Activated CD4-positive, CD25-positive, alpha-beta regulatory T cell (primary cell): ENCODE results near the gene ALDH2.
"Not testable (repeated sequence)": the region's sequence is repeated elsewhere in the genome, so short reads cannot be mapped to it uniquely, and the experiment has no call there.

Source experiments
- DNase-seq, 4 experiments: peaks; one replicate each; lab custom pipeline; 2025; lab: John Stamatoyannopoulos, UW

ALDH2 gene

GRCh38 chr12:111759271-111759670 is 7.5 kb upstream of the ALDH2 start:
- no peak for DNase-seq

- DNase-seq: no peak
These were observed 6.7 kb upstream of the ALDH2 start for GRCh38 chr12:111759991-111760390.

- no peak for DNase-seq
These were observed 5.6 kb upstream of the ALDH2 start for GRCh38 chr12:111761099-111761498.

DNA sequence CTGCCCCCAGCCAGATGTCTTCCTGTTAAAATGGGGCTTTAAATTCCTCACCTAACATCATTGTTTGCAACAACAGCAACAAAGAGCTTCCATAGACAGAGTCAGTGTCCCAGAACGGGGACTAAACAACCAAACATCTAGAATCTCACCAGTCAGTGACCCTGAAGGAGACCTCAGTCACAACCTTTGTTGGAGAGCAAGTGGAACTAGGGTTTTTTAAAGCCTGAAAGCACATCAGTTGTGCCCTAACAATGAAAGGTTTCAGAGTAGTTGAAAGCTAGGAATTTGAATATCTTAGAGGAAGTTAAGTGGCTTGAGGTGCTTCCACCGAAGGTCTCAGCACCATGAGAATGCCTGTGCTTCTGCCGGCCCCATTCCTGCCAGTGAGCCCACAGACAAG is 5.0 kb upstream of the ALDH2 start:
- no peak for DNase-seq

DNA sequence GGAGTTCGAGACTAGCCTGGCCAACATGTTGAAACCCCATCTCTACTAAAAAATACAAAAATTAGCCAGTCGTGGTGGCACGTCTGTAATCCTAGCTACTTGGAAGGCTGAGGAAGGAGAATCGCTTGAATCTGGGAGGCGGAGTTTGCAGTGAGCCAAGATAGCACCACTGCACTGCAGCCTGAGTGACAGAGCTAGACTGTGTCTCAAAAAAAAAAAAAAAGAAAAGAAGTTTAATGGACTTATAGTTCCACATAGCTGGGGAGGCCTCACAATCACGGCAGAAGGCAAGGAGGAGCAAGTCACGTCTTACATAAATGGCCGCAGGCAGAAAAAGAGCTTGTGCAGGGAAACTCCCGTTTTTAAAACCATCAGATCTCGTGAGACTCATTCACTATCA is 3.2 kb upstream of the ALDH2 start:
- DNase-seq: not testable (repeated sequence)

- DNase-seq: no peak
These were observed 2.5 kb upstream of the ALDH2 start for GRCh38 chr12:111764120-111764821.

GRCh38 chr12:111767362-111768158 is 827 bp downstream of the ALDH2 start:
- DNase-seq: no peak

DNA sequence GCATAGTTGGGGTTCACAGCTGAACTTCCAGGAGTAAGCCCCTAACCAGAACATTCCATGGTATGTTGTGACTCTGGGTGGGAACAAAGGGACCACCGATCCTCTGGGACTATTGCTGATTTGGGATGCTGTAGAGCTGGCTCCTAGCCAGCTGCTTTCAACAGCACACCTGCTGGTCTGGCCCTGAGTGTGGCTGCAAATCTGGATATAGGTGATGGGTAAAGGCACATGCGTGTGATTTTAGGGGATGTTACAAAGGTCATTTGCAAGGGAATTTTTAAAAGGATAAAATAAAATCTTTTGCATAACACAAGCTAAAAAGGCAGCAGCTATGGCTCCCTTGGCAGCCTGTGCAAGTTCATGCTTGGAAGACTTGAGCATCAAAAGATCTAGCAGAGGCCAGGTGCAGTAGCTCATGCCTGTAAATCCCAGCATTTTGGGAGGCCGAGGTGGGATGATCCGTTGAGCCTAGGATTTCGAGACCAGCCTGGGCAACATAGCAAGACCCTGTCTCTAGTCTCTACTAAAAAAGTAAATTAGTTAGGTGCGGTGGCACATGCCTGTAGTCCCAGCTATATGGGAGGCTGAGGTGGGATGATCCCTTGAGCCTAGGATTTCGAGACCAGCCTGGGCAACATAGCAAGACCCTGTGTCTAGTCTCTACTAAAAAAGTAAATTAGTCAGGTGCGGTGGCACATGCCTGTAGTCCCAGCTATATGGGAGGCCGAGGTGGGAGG is 1.6 kb downstream of the ALDH2 start:
- DNase-seq: no peak

DNA sequence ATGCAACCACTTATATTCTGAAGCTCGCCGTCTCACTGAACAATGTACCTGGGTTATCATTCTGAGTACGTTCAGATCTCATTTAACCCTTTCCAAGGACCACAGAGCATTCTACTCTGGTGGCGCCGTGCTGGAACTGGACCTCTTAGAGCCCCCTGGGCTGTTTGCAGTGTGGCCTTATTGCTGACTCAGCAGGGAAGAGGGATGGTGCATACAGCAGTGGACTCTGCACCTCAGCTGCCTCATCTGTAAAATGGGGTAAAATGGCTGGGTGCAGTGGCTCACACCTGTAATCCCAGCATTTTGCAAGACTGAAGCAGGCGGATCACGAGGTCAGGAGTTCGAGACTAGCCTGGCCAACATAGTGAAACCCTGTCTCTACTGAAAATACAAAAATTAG is 2.9 kb downstream of the ALDH2 start:
- no peak for DNase-seq

DNA sequence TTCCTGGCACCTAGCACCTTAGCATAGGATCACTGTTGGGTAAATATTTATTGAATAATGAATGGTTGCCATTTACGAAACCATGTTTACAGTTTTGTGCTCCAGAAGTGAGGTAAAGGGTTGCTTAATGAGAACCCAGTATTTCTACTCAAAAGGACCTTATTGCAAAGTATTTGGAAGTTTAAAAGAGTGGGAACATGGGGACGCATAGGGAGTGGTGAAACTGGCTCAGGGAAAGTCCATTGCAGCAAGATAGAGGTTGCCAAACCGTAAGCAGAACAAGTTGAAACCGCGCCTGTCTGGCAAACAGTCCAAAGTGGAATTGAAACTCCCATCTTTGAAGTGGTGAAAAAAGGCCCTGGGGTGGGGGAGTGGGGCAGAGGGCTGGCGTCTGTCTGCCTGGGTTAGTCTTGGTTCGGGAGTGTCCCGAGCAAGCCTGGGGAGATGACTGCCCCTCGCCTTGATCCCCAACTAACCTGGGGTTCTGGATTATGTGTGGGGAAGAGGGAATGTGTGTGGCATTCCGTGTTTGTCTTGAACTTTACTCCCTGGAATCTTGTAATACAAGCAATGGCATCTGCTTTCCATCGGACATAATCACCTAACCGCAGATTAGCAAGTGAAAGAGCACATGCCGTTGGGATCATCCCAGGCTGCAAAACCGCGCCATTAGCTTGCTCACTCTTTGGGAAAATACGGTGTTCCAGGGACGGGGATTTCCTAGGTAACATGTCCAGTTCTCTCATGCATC is 7.2 kb downstream of the ALDH2 start:
- DNase-seq: no peak

- DNase-seq: no peak
These were observed 8.8 kb downstream of the ALDH2 start for GRCh38 chr12:111775205-111776193.

- no peak for DNase-seq
These were observed 10.2 kb downstream of the ALDH2 start for GRCh38 chr12:111776836-111777344.

- DNase-seq: no peak
These were observed 10.8 kb downstream of the ALDH2 start for GRCh38 chr12:111777345-111778045.

DNA sequence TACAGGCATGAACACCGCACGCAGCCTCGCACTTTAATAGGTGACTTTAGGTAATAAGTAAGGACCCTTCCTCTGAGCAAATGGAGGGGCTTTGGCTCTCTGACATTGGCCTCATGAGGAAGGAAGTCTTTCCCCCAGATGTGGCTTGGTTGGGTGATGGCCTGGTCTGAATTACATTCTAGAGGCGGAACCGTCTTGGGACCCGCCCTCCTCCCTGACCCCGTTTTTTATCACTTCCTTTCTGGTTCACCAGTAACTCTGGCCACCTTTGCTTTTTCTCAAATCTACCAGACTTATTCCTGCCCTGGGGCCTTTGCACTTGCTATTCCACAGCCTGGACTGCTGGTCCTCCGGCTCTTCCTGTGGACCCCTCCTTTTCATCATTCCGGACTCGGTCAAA is 13.4 kb downstream of the ALDH2 start:
- no peak for DNase-seq

- no peak for DNase-seq
These were observed 13.9 kb downstream of the ALDH2 start for GRCh38 chr12:111780615-111781014.

- no peak for DNase-seq
These were observed 14.4 kb downstream of the ALDH2 start for GRCh38 chr12:111781085-111781658.

DNA sequence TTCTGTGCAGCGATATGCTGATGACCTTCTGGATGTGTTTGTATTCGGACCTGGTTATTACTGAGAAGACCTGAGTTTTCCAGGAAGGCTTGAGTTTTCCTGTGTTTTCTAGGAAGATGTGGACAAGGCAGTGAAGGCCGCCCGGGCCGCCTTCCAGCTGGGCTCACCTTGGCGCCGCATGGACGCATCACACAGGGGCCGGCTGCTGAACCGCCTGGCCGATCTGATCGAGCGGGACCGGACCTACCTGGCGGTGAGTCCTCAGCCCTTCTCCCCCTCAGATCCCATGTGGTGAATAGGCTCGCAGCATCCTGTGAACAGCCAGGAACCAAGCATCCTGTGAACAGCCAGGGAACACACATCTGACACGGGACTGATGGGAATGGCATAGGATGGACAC is 16.3 kb downstream of the ALDH2 start:
- no peak for DNase-seq

GRCh38 chr12:111784953-111785352 is 18.2 kb downstream of the ALDH2 start:
- no peak for DNase-seq

DNA sequence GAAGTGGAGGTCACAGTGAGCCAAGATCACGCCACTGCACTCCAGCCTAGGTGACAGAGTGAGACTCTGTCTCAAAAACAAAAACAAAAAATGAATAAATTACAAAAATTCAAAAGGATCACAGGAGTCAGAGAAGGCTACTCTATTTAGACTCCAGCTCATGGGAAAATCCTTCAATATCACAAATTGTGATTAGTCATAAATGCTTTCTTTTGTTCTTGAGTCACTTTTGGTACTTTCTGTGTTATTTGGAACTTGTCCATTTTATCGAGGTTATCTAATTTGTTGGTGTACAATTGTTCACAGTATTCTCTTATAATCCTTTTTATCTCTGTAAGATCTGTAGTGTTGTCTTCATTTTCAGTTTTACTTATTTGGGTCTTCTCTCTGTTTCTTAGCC is 18.9 kb downstream of the ALDH2 start:
- no peak for DNase-seq

GRCh38 chr12:111788178-111788654 is 21.5 kb downstream of the ALDH2 start:
- DNase-seq: no peak
